Spleen (tissue), 7 donors: Measurements from ENCODE around the gene TCP10L.

Experiments used
- POLR2A ChIP-seq, 3 donors: fragments of 450-650 bp; IDR thresholded peaks; one replicate each; pipeline ENCODE4 v1.5.1; 2017; ENCODE audit warnings: antibody characterized with exemption in 3 of 3, mild to moderate bottlenecking in 1 of 3
- POLR2AphosphoS5 ChIP-seq, 3 donors: sonication (generic); formaldehyde crosslinking; IDR thresholded peaks; one replicate each; pipeline ENCODE4 v1.5.1; 2017; ENCODE audit warnings: antibody characterized with exemption in 3 of 3
- TF ChIP-seq, protein P1 (sequence below), 11 experiments: fragments of 200-600 bp in 7 of 11; fragments of 450-650 bp in 4 of 11; sonication (generic) in 4 of 11; IDR thresholded peaks in 8 of 11; conservative IDR thresholded peaks in 3 of 11; 1 replicate in 7 of 11; 2 replicates in 4 of 11; pipeline versions ENCODE4 v1.4.0 to v1.8.0; 2016 to 2021; ENCODE audit warnings: antibody characterized with exemption in 11 of 11, inconsistent platforms in 4 of 11, mild to moderate bottlenecking in 1 of 11
- donor health status: DM: no; HTN: no; CAD: no; lungs with moderate emphysema.
- donor health status: DM: no; HTN: no; CAD: no.
- donor health status: DM: no; HTN: no; CAD: no.

DNA sequence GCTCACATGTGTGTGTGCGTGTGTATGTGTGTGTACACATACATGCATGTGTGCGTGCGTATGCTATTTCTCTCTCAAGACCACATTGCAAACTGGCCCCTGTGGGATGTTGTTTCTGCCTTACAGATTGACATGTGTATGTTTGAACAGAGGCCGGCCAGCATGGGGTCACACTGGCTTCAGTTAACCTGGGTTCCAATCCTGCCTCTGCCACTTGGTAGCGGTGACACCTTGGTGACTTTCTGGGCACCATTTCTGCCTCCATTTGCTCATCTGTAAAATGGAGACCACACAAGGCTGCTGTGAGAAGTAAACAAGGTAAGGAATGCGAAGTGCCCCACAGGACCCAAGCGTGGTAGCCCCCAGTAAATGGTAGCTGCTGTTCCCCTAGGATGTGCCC, 51.7 kb downstream of the TCP10L start:
- TF ChIP-seq, protein P1, sequence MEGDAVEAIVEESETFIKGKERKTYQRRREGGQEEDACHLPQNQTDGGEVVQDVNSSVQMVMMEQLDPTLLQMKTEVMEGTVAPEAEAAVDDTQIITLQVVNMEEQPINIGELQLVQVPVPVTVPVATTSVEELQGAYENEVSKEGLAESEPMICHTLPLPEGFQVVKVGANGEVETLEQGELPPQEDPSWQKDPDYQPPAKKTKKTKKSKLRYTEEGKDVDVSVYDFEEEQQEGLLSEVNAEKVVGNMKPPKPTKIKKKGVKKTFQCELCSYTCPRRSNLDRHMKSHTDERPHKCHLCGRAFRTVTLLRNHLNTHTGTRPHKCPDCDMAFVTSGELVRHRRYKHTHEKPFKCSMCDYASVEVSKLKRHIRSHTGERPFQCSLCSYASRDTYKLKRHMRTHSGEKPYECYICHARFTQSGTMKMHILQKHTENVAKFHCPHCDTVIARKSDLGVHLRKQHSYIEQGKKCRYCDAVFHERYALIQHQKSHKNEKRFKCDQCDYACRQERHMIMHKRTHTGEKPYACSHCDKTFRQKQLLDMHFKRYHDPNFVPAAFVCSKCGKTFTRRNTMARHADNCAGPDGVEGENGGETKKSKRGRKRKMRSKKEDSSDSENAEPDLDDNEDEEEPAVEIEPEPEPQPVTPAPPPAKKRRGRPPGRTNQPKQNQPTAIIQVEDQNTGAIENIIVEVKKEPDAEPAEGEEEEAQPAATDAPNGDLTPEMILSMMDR (IDR thresholded peaks at IDR 0.05 in 8 of 11, conservative IDR thresholded peaks at IDR 0.05 in 3 of 11): no peak
- TF ChIP-seq POLR2A (IDR thresholded peaks at IDR 0.05) (no peak), POLR2AphosphoS5 (IDR thresholded peaks at IDR 0.05) (no peak)
